Calu3 (cell line): Measurements from ENCODE around the gene H6PD. TPM values are rescaled to one million over a fixed set of nuclear protein-coding genes. Genes with fewer than 3 reads are reported as not detected.

ENCODE experiments used
- BruUV-seq: library from RNA; stranded (reverse); fragments of 400-500 nt; replicated peaks from 2 replicates; lab custom pipeline; 2021; lab: Mats Ljungman, UMichigan
- CTCF ChIA-PET: fragments of 300-600 bp; sonication (Branson Sonifier 250); formaldehyde crosslinking; loops from one replicate; lab custom pipeline; 2022; ENCODE audit warnings: antibody characterized with exemption; lab: Charles Lee
- DNase-seq: peaks from one replicate; pipeline ENCODE4 v3.0.0; 2022
- H3K27ac Mint-ChIP-seq: one replicate; pipeline ENCODE4 v1.8.0; 2022; ENCODE audit warnings: mixed read lengths; ENCODE audit not compliant: unreplicated experiment
- H3K27me3 Mint-ChIP-seq: one replicate; pipeline ENCODE4 v1.8.0; 2022; ENCODE audit warnings: mixed read lengths; ENCODE audit not compliant: unreplicated experiment
- H3K36me3 Mint-ChIP-seq: one replicate; pipeline ENCODE4 v1.8.0; 2022; ENCODE audit warnings: mild to moderate bottlenecking, moderate library complexity, mixed read lengths; ENCODE audit not compliant: insufficient read depth, unreplicated experiment
- H3K4me1 Mint-ChIP-seq: one replicate; pipeline ENCODE4 v1.8.0; 2022; ENCODE audit warnings: mild to moderate bottlenecking, low read depth, mixed read lengths; ENCODE audit not compliant: unreplicated experiment
- H3K4me3 Mint-ChIP-seq: one replicate; pipeline ENCODE4 v1.8.0; 2022; ENCODE audit warnings: mild to moderate bottlenecking, low read depth, moderate library complexity, mixed read lengths; ENCODE audit not compliant: unreplicated experiment
- H3K9me3 Mint-ChIP-seq: one replicate; pipeline ENCODE4 v1.8.0; 2022; ENCODE audit warnings: low read depth, mixed read lengths; ENCODE audit not compliant: unreplicated experiment
- intact Hi-C: fragments of 100-400 bp; cut with micrococcal nuclease; formaldehyde crosslinking; loops from one replicate; pipeline ENCODE4 v1.10.0; 2022; ENCODE audit not compliant: unreplicated experiment
- total RNA-seq: library from RNA; stranded (reverse); gene quantifications from 2 replicates; pipeline ENCODE4 v1.2.3, GENCODE V29; 2022
- TF ChIP-seq, protein P1 (sequence below): fragments of 200-600 bp; IDR thresholded peaks from one replicate; pipeline ENCODE4 v1.8.0; 2022; ENCODE audit warnings: antibody characterized with exemption; ENCODE audit not compliant: unreplicated experiment

H6PD gene
- total RNA-seq, 1 experiment from 2014 or later = 18.0 TPM

- Mint-ChIP-seq H3K4me1 (peaks cover 14% of the 10 kb centered on the region), H3K9me3 (no peaks in the 10 kb centered on the region), H3K36me3 (peaks cover 17% of the 10 kb centered on the region), H3K4me3 (peak overlapping the region; percentile 79), H3K27me3 (no peaks in the 10 kb centered on the region), H3K27ac (peak overlapping the region; percentile 61)
- intact Hi-C loops = no loop called here
- DNase-seq = no peak
- no TSS peak for BruUV-seq
- CTCF ChIA-PET = interaction anchor here (1.0 to 1.2 kb wide), 3 partner anchors 8 to 257 kb away, joined by 3 to 5 read pairs (median 4); no protein-coding TSS in a partner anchor
- TF ChIP-seq, protein P1, sequence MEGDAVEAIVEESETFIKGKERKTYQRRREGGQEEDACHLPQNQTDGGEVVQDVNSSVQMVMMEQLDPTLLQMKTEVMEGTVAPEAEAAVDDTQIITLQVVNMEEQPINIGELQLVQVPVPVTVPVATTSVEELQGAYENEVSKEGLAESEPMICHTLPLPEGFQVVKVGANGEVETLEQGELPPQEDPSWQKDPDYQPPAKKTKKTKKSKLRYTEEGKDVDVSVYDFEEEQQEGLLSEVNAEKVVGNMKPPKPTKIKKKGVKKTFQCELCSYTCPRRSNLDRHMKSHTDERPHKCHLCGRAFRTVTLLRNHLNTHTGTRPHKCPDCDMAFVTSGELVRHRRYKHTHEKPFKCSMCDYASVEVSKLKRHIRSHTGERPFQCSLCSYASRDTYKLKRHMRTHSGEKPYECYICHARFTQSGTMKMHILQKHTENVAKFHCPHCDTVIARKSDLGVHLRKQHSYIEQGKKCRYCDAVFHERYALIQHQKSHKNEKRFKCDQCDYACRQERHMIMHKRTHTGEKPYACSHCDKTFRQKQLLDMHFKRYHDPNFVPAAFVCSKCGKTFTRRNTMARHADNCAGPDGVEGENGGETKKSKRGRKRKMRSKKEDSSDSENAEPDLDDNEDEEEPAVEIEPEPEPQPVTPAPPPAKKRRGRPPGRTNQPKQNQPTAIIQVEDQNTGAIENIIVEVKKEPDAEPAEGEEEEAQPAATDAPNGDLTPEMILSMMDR = no peak
Measured at GRCh38 chr1:9233942-9234222, 692 bp upstream of the H6PD start.

DNA sequence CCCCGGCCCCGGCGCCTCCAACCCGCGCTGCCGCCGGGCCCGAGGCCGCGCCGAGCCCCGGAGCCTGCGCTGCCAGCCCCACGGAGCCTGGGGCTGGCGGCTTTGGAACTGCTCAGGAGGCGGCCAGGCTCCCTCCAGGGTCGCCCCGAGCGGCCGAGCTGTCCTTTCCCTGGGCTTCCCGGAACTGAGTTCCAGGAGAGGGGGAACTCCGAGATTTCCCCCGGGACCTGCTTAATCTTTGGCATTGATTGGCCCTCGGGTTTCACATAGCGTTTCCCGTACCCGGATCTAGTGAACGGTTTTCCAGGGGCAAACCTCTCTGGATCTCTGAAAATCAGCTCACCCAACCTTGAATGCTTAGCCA is 504 bp downstream of the H6PD start:
- CTCF ChIA-PET = interaction anchor here (0.6 to 1.0 kb wide), 5 partner anchors 45 to 256 kb away, joined by 3 to 5 read pairs (median 4); no protein-coding TSS in a partner anchor
- Mint-ChIP-seq H3K27me3 (no peaks in the 10 kb centered on the region), H3K27ac (peak overlapping the region; percentile 36), H3K36me3 (peaks cover 17% of the 10 kb centered on the region), H3K4me1 (peaks cover 14% of the 10 kb centered on the region), H3K4me3 (peak overlapping the region; percentile 79), H3K9me3 (no peaks in the 10 kb centered on the region)
- TF ChIP-seq, protein P1 = no peak
- intact Hi-C loops = no loop called here
- BruUV-seq = TSS peak; percentile 27
- no peak for DNase-seq

DNA sequence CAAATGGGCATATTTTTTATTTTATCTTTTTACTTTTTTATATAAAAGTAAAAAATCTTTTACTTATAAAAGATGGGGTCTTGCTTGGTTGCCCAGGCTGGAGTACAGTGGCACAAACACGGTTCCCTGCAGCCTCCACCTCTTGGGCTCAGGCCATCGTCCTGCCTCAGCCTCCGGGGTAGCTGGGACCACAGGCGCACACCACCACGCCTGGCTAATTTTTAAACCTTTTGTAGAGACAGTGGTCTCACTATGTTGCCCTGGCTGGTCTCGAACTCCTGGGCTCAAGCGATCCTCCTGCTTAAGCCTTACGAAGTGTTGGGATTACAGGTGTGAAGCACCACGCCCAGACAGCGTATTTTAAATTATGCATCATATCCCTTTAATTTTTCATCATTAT is 986 bp downstream of the H6PD start:
- Mint-ChIP-seq H3K9me3 (no peaks in the 10 kb centered on the region), H3K4me3 (peak overlapping the region; percentile 79), H3K27ac (peak overlapping the region; percentile 36), H3K36me3 (peaks cover 17% of the 10 kb centered on the region), H3K4me1 (peaks cover 14% of the 10 kb centered on the region), H3K27me3 (no peaks in the 10 kb centered on the region)
- DNase-seq = no peak
- intact Hi-C loops = no loop called here
- CTCF ChIA-PET = no interaction called here
- TF ChIP-seq, protein P1 = no peak
- no TSS peak for BruUV-seq

DNA sequence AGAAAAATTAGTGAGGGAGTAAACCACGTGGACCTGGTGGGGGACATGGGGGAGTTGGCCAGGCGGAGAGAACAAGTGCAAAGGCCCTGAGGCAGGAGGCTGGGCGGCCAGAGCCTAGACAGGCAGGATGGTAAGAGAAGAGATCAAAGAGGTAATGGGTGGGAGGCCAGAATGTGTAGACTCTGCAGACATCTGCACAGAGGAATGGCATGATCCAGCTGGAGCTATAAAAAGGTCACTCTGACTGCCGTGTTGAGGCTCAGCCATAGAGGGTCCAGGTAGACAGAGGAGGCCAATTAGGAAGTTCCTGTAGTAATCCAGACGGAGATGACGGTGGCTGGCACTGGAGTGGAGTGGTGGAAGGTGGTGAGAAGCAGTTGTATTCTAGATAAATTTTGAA is 3.6 kb downstream of the H6PD start:
- CTCF ChIA-PET = no interaction called here
- DNase-seq = no peak
- Mint-ChIP-seq H3K36me3 (peaks cover 21% of the 10 kb centered on the region), H3K4me3 (no peak overlapping the region), H3K27ac (no peak overlapping the region), H3K9me3 (no peaks in the 10 kb centered on the region), H3K27me3 (no peaks in the 10 kb centered on the region), H3K4me1 (no peaks in the 10 kb centered on the region)
- intact Hi-C loops = no loop called here
- BruUV-seq = no TSS peak
- TF ChIP-seq, protein P1 = no peak
